Testis (tissue), 2 donors: ENCODE measurements around the gene NEURL1.

Source experiments
- POLR2A ChIP-seq: fragments of 450-650 bp; IDR thresholded peaks from one replicate; pipeline ENCODE4 v1.6.1; 2017; ENCODE audit warnings: antibody characterized with exemption, mild to moderate bottlenecking, moderate library complexity
- TF ChIP-seq, protein P1 (sequence below), 3 experiments: fragments of 450-650 bp in 2 of 3; fragments of 200-600 bp in 1 of 3; sonication (generic) in 1 of 3; IDR thresholded peaks; one replicate each; pipeline ENCODE4 v1.5.1; 2016 to 2019; ENCODE audit warnings: antibody characterized with exemption in 3 of 3, mild to moderate bottlenecking in 2 of 3, moderate library complexity in 1 of 3

DNA sequence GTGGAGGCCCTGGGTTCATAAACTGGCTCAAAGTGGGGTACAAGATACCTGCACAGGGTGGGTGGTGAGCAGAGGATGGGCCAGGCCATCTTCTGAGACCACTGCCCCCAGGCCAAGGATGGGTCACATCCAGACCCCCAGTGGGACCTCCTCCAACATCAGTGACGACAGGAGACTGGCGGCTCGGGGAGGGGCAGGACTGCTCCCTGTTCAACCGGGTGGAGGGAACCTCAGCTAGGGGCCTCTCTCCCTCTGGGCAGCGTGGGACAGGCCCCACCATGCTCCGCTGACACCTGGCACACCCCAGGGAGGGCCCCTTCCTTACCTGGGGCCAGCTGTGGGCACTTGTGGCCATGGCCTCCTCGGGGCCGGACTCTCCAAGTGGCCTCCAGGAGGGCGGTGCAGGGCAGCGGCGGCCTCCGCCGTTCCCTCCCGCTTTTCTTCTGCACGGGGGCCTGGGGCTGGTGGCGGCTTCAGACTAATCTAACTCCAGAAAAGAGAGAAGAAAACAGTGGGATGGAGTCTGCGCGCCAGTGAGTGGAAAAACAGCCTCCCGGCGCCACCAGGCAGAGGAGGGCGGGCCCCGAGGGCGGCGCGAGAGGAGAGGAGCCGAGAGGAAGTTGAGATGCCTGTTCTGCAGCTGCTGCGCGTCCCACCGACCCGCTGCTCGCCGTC lies 41.5 kb upstream of the NEURL1 start, which contains the start of gene CALHM2:
- TF ChIP-seq, protein P1, sequence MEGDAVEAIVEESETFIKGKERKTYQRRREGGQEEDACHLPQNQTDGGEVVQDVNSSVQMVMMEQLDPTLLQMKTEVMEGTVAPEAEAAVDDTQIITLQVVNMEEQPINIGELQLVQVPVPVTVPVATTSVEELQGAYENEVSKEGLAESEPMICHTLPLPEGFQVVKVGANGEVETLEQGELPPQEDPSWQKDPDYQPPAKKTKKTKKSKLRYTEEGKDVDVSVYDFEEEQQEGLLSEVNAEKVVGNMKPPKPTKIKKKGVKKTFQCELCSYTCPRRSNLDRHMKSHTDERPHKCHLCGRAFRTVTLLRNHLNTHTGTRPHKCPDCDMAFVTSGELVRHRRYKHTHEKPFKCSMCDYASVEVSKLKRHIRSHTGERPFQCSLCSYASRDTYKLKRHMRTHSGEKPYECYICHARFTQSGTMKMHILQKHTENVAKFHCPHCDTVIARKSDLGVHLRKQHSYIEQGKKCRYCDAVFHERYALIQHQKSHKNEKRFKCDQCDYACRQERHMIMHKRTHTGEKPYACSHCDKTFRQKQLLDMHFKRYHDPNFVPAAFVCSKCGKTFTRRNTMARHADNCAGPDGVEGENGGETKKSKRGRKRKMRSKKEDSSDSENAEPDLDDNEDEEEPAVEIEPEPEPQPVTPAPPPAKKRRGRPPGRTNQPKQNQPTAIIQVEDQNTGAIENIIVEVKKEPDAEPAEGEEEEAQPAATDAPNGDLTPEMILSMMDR (IDR thresholded peaks at IDR 0.05), result no peak
- TF ChIP-seq POLR2A, result no peak
